Measurements from ENCODE around the gene ZNF276.
"Not testable (repeated sequence)": the region's sequence is repeated elsewhere in the genome, so short reads cannot be mapped to it uniquely, and the experiment has no call there.

DNA sequence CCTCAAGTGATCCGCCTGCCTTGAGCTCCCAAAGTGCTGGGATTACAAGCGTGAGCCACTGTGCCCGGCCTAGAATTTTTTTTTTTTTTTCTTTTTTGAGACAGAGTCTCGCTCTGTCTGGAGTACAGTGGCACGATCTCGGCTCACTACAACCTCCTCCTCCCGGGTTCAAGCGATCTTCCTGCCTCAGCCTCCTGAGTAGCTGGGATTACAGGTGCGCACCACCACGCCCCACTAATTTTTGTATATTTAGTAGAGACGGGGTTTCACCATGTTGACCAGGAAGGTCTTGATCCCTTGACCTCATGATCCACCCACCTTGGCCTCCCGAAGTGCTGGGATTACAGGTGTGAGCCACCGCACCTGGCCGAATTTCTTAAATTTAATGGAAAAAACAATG is 22.6 kb upstream of the ZNF276 start:
- TF ChIP-seq YY1 (IDR thresholded peaks at IDR 0.05; ENCODE audit: insufficient read depth, insufficient read length); SUZ12 (IDR thresholded peaks at IDR 0.05; ENCODE audit: extremely low read depth, insufficient read depth, insufficient read length); ZNF274 (IDR thresholded peaks at IDR 0.05; ENCODE audit: low read depth, low read length): not testable (repeated sequence)
